H4 (cell line): Measurements from ENCODE around the gene GALNT18. TPM values are rescaled to one million over a fixed set of nuclear protein-coding genes. Genes with fewer than 3 reads are reported as not detected.
"Not testable (repeated sequence)": the region's sequence is repeated elsewhere in the genome, so short reads cannot be mapped to it uniquely, and the experiment has no call there.

ENCODE experiments used
- DNase-seq: peaks from one replicate; pipeline ENCODE4 v3.0.0-alpha.2; 2015; ENCODE audit warnings: low spot score
- total RNA-seq: library from RNA; depleted of rRNA; stranded (reverse); fragments of >200 nt; shearing (Covaris generic); gene quantifications from 2 replicates; pipeline ENCODE4 v1.2.3, GENCODE V29; 2014

Gene GALNT18
- total RNA-seq, 1 experiment from 2014 or later: 5.0 TPM

- no peak for DNase-seq
Observed at GRCh38 chr11:11389238-11389637, 232.6 kb downstream of the GALNT18 start.

GRCh38 chr11:11387622-11388305 is 234.0 kb downstream of the GALNT18 start:
- DNase-seq: no peak

- no peak for DNase-seq
Observed at GRCh38 chr11:11387207-11387606, 234.6 kb downstream of the GALNT18 start.

- no peak for DNase-seq
Observed at GRCh38 chr11:11384829-11385228, 237.0 kb downstream of the GALNT18 start.

- DNase-seq: no peak
Observed at GRCh38 chr11:11383995-11384394, 237.8 kb downstream of the GALNT18 start.

GRCh38 chr11:11382858-11383532 is 238.8 kb downstream of the GALNT18 start:
- DNase-seq: no peak

GRCh38 chr11:11381471-11382105 is 240.2 kb downstream of the GALNT18 start:
- no peak for DNase-seq

- no peak for DNase-seq
Observed at GRCh38 chr11:11380883-11381282, 240.9 kb downstream of the GALNT18 start.

GRCh38 chr11:11380340-11380739 is 241.5 kb downstream of the GALNT18 start:
- DNase-seq: no peak

GRCh38 chr11:11379661-11380060 is 242.1 kb downstream of the GALNT18 start:
- DNase-seq: no peak

- DNase-seq: no peak
Observed at GRCh38 chr11:11378184-11378940, 243.4 kb downstream of the GALNT18 start.

- DNase-seq: no peak
Observed at GRCh38 chr11:11374358-11375148, 247.3 kb downstream of the GALNT18 start.

GRCh38 chr11:11373934-11374333 is 247.9 kb downstream of the GALNT18 start:
- no peak for DNase-seq

- DNase-seq: no peak
Observed at GRCh38 chr11:11372461-11372860, 249.3 kb downstream of the GALNT18 start.

GRCh38 chr11:11370962-11371303 is 250.9 kb downstream of the GALNT18 start:
- no peak for DNase-seq

- no peak for DNase-seq
Observed at GRCh38 chr11:11370255-11370961, 251.4 kb downstream of the GALNT18 start.

- no peak for DNase-seq
Observed at GRCh38 chr11:11366793-11367192, 255.0 kb downstream of the GALNT18 start.

- DNase-seq: no peak
Observed at GRCh38 chr11:11363674-11364073, 258.1 kb downstream of the GALNT18 start.

GRCh38 chr11:11359611-11360010 is 262.2 kb downstream of the GALNT18 start:
- no peak for DNase-seq

- DNase-seq: no peak
Observed at GRCh38 chr11:11356842-11357241, 265.0 kb downstream of the GALNT18 start.

- not testable (repeated sequence) for DNase-seq
Observed at GRCh38 chr11:11352878-11353277, 268.9 kb downstream of the GALNT18 start, which contains the start of gene CSNK2A3. TSS of gene CSNK2A3 (minus strand) at chr11:11353250. CDS start at chr11:11353119, 131 bp downstream.
